Measurements from ENCODE around the gene LRRC15.

- TF ChIP-seq POLR2A (IDR thresholded peaks at IDR 0.05; ENCODE audit: low read length) (no peak), GATA1 (IDR thresholded peaks at IDR 0.05; ENCODE audit: low read depth, low read length) (no peak)
Observed at GRCh38 chr3:194399166-194399565, 29.6 kb upstream of the LRRC15 start, which contains the start of gene GP5.
